ENCODE results near the gene LHX2. TPM values are rescaled to one million over a fixed set of nuclear protein-coding genes. Genes with fewer than 3 reads are reported as not detected.

Gene LHX2
- total RNA-seq, 4 donors from 2014 or later, result 1.1 to 13.4 (median 2.4) TPM

GRCh38 chr9:124000784-124001457, 10.6 kb upstream of the LHX2 start:
- no peak overlapping the region for H3K4me3 ChIP-seq (ENCODE audit: low read depth, poor library complexity, severe bottlenecking)
- intact Hi-C loops (cut with DNase I; ENCODE audit: low total_unique reads), result no loop called here
- WGBS, 2 donors, result 19 to 30% methylated on average over 15 of the region's 15 CpGs
- no peak for DNase-seq (ENCODE audit: low spot score in 2 of 2)
- TF ChIP-seq POLR2A (IDR thresholded peaks at IDR 0.05), result no peak
- TF ChIP-seq, protein P1, sequence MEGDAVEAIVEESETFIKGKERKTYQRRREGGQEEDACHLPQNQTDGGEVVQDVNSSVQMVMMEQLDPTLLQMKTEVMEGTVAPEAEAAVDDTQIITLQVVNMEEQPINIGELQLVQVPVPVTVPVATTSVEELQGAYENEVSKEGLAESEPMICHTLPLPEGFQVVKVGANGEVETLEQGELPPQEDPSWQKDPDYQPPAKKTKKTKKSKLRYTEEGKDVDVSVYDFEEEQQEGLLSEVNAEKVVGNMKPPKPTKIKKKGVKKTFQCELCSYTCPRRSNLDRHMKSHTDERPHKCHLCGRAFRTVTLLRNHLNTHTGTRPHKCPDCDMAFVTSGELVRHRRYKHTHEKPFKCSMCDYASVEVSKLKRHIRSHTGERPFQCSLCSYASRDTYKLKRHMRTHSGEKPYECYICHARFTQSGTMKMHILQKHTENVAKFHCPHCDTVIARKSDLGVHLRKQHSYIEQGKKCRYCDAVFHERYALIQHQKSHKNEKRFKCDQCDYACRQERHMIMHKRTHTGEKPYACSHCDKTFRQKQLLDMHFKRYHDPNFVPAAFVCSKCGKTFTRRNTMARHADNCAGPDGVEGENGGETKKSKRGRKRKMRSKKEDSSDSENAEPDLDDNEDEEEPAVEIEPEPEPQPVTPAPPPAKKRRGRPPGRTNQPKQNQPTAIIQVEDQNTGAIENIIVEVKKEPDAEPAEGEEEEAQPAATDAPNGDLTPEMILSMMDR (IDR thresholded peaks at IDR 0.05), result no peak

DNA sequence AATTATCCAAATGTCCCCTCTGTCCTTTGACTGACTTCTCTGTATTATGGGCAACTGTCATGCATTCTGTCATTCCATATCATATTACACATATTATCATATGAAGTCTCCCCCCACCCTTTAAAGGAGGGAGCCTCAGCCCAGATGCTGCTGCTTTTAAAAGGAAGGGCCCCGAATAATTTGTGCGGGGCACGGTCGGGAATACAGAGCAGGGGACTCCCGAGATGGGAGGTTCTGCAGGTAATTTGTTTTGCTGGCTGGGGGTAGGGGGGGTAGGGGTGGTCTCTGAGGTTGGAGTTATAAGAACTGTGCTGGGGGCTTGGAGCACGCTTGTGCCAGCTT, 10.1 kb upstream of the LHX2 start:
- no peak overlapping the region for H3K4me3 ChIP-seq (ENCODE audit: low read depth, poor library complexity, severe bottlenecking)
- TF ChIP-seq, protein P1 (IDR thresholded peaks at IDR 0.05), result no peak
- no peak for TF ChIP-seq POLR2A (IDR thresholded peaks at IDR 0.05)
- intact Hi-C loops (cut with DNase I; ENCODE audit: low total_unique reads), result no loop called here
- WGBS, 2 donors, result 19 to 36% methylated on average over 6 of the region's 6 CpGs
- DNase-seq (ENCODE audit: low spot score in 2 of 2), result no peak

DNA sequence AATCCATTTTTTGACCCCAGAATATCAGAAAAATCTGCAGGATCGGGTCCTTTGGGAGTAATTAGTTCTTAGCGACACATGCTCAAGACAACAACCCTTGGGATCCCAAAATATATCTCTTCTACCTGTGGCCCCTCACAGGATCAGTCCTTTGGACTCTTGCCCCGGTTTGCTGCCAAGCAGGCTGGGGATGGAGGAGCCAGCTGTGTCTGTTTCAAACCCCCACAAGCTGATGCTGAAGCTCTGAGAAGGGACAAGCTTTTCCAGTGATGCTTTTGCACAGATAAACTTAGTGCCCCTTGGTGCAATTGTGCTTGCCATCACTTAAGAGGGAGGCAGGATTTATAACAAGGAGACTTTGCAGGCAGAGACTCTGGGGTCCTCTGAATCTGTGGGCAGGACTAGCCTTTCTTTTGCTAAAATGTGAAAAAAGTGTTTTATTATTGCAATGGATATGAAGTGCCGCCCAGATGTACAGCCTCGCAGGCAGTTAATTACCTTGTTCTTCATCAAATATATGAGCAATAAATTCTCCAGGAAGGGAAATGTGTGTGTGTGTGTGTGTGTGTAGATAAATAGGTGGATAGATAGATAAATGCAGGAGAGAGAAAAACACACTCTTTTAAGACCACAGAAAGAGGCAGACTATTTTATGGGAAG, 9.6 kb upstream of the LHX2 start:
- DNase-seq (ENCODE audit: low spot score in 2 of 2), result no peak
- no peak overlapping the region for H3K4me3 ChIP-seq (ENCODE audit: low read depth, poor library complexity, severe bottlenecking)
- WGBS, 2 donors, result 23 to 45% methylated on average over 5 of the region's 5 CpGs
- TF ChIP-seq POLR2A (IDR thresholded peaks at IDR 0.05), result no peak
- TF ChIP-seq, protein P1 (IDR thresholded peaks at IDR 0.05), result no peak
- intact Hi-C loops (cut with DNase I; ENCODE audit: low total_unique reads), result no loop called here

DNA sequence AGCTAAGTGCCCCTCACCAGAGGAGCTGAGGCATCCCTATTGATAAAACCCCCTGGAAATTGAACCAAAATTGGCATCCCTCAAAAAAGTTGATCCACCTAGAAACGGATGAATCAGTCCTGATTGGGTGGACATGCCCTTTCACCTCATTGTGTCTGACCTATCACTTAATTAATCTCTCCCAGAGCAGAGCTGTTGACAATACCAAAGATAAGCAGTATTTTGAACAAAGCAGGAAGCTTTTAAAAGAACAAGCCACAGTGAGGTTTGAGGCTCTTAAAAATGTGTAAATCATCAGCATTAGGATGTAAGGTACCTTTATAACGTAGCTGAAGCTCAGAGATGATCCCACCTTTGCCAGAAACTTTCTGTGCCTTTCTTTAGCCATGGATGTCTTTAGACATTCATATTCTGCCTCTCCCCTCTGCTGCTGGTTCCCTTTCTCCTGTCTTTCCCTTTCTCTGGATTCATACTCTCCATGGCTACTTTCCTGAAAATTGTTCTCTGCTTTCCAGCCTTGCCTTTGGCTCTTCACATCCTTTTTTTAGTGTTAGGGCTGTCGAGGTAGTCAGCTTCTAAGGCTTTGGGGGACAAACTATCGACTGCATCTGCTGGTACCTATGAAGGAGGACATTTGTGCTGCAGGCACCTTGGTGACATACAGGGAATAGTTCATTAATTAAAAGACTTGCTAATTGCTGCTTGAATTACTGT, 7.8 kb upstream of the LHX2 start:
- 20 to 27% methylated on average over 4 of the region's 4 CpGs for WGBS, 2 donors
- no peak overlapping the region for H3K4me3 ChIP-seq (ENCODE audit: low read depth, poor library complexity, severe bottlenecking)
- DNase-seq (ENCODE audit: low spot score in 2 of 2), result no peak
- TF ChIP-seq, protein P1 (IDR thresholded peaks at IDR 0.05), result no peak
- TF ChIP-seq POLR2A (IDR thresholded peaks at IDR 0.05), result no peak
- intact Hi-C loops (cut with DNase I; ENCODE audit: low total_unique reads), result no loop called here

- H3K4me3 ChIP-seq (ENCODE audit: low read depth, poor library complexity, severe bottlenecking), result no peak overlapping the region
- 37 to 38% methylated on average over 4 of the region's 4 CpGs for WGBS, 2 donors
- TF ChIP-seq, protein P1 (IDR thresholded peaks at IDR 0.05), result no peak
- no peak for TF ChIP-seq POLR2A (IDR thresholded peaks at IDR 0.05)
- DNase-seq (ENCODE audit: low spot score in 2 of 2), result no peak
- intact Hi-C loops (cut with DNase I; ENCODE audit: low total_unique reads), result no loop called here
Measured at GRCh38 chr9:124004593-124004992, 7.0 kb upstream of the LHX2 start.
